NT2/D1 (cell line): ENCODE results near the gene RFT1.

Experiments
- SUZ12 ChIP-seq: IDR thresholded peaks from 2 replicates; pipeline ENCODE4 v1.6.1; 2011; ENCODE audit not compliant: insufficient read length, insufficient read depth; ENCODE audit errors: extremely low read depth
- YY1 ChIP-seq: IDR thresholded peaks from 2 replicates; pipeline ENCODE4 v1.6.1; 2011; ENCODE audit not compliant: insufficient read length, insufficient read depth
- ZNF274 ChIP-seq: IDR thresholded peaks from 2 replicates; pipeline ENCODE4 v1.6.1; 2011; ENCODE audit warnings: mild to moderate bottlenecking, low read depth, low read length

DNA sequence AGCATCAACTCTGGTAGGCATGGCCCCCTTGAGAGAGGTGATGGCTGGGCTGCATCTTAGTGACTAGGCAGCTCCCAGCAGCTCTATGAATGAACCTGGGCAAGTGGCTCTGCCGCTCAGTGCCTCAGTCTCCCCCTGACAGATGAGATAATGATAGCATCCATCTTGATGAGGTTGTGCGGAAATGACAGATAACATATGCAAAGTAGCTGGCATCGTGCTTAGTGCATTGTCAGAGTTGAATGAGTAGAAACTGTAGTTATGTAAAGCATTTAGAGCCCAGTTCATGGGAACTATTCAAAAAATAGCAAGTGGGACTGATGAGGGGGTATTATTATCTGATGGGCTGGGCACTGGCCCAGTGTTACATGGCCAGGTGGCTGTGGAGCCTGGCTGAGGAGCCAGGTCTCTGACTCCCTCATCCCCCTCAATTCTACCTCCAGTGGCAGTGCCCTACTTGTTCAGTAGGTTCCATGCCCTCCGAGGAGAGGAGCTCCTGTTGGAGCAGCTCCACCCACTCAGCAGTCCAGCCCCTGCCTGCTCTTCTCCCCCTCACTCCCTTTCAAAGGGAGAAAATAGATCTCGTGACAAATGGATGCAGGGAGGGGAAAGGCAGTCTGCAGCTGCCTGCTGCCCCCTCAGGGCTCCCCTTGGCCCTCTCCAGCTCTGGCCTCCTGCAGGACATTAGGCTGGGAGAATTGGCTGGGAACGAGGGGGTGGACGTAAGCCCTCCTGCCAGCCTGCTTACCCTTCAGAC is 37.4 kb upstream of the RFT1 start:
- TF ChIP-seq ZNF274: no peak
- TF ChIP-seq SUZ12: no peak
- TF ChIP-seq YY1: no peak
